ENCODE data around the gene MPP3. TPM values are rescaled to one million over a fixed set of nuclear protein-coding genes. Genes with fewer than 3 reads are reported as not detected.

MPP3 gene
- total RNA-seq, 1 donor from 2014 or later = 4.1 TPM

GRCh38 chr17:43810823-43811222, 22.1 kb downstream of the MPP3 start:
- no peak for TF ChIP-seq CTCF (IDR thresholded peaks at IDR 0.05; ENCODE audit: insufficient read depth, low read length, poor library complexity, severe bottlenecking)
- no peak overlapping the region for H3K4me3 ChIP-seq (ENCODE audit: low read depth, low read length)
- DNase-seq (ENCODE audit: low read depth) = no peak
- no peaks in the 10 kb centered on the region for H3K27me3 ChIP-seq (ENCODE audit: control insufficient read depth, insufficient read depth, low read length)
- peaks cover 2% of the 10 kb centered on the region for H3K36me3 ChIP-seq (ENCODE audit: control insufficient read depth, insufficient read depth, low read length)

GRCh38 chr17:43810226-43810715, 22.7 kb downstream of the MPP3 start:
- no peaks in the 10 kb centered on the region for H3K27me3 ChIP-seq (ENCODE audit: control insufficient read depth, insufficient read depth, low read length)
- peaks cover 2% of the 10 kb centered on the region for H3K36me3 ChIP-seq (ENCODE audit: control insufficient read depth, insufficient read depth, low read length)
- TF ChIP-seq CTCF (IDR thresholded peaks at IDR 0.05; ENCODE audit: insufficient read depth, low read length, poor library complexity, severe bottlenecking) = no peak
- H3K4me3 ChIP-seq (ENCODE audit: low read depth, low read length) = no peak overlapping the region
- no peak for DNase-seq (ENCODE audit: low read depth)

- Histone ChIP-seq H3K27me3 (ENCODE audit: control insufficient read depth, insufficient read depth, low read length) (no peaks in the 10 kb centered on the region), H3K36me3 (ENCODE audit: control insufficient read depth, insufficient read depth, low read length) (peaks cover 2% of the 10 kb centered on the region), H3K4me3 (ENCODE audit: low read depth, low read length) (no peak overlapping the region)
- no peak for TF ChIP-seq CTCF (IDR thresholded peaks at IDR 0.05; ENCODE audit: insufficient read depth, low read length, poor library complexity, severe bottlenecking)
- DNase-seq (ENCODE audit: low read depth) = no peak
Measured at GRCh38 chr17:43809121-43809520, 23.8 kb downstream of the MPP3 start.

GRCh38 chr17:43808076-43808475, 24.9 kb downstream of the MPP3 start:
- no peak for DNase-seq (ENCODE audit: low read depth)
- Histone ChIP-seq H3K4me3 (ENCODE audit: low read depth, low read length) (no peak overlapping the region), H3K36me3 (ENCODE audit: control insufficient read depth, insufficient read depth, low read length) (no peaks in the 10 kb centered on the region), H3K27me3 (ENCODE audit: control insufficient read depth, insufficient read depth, low read length) (no peaks in the 10 kb centered on the region)
- no peak for TF ChIP-seq CTCF (IDR thresholded peaks at IDR 0.05; ENCODE audit: insufficient read depth, low read length, poor library complexity, severe bottlenecking)

- Histone ChIP-seq H3K4me3 (ENCODE audit: low read depth, low read length) (no peak overlapping the region), H3K36me3 (ENCODE audit: control insufficient read depth, insufficient read depth, low read length) (no peaks in the 10 kb centered on the region), H3K27me3 (ENCODE audit: control insufficient read depth, insufficient read depth, low read length) (no peaks in the 10 kb centered on the region)
- no peak for DNase-seq (ENCODE audit: low read depth)
- TF ChIP-seq CTCF (IDR thresholded peaks at IDR 0.05; ENCODE audit: insufficient read depth, low read length, poor library complexity, severe bottlenecking) = no peak
Measured at GRCh38 chr17:43805117-43805516, 27.8 kb downstream of the MPP3 start.

- Histone ChIP-seq H3K36me3 (ENCODE audit: control insufficient read depth, insufficient read depth, low read length) (no peaks in the 10 kb centered on the region), H3K4me3 (ENCODE audit: low read depth, low read length) (no peak overlapping the region), H3K27me3 (ENCODE audit: control insufficient read depth, insufficient read depth, low read length) (no peaks in the 10 kb centered on the region)
- no peak for TF ChIP-seq CTCF (IDR thresholded peaks at IDR 0.05; ENCODE audit: insufficient read depth, low read length, poor library complexity, severe bottlenecking)
- no peak for DNase-seq (ENCODE audit: low read depth)
Measured at GRCh38 chr17:43803758-43804157, 29.2 kb downstream of the MPP3 start.

Data from kidney epithelial cell (primary cell).